K562 (cell line): ENCODE results near the gene SIRPA. TPM values are rescaled to one million over a fixed set of nuclear protein-coding genes. Genes with fewer than 3 reads are reported as not detected.

Source experiments
- ATAC-seq: fragments of 200-7000 bp; cut with Tn5 transposase; 3 replicates; pipeline ENCODE4 v1.9.1; 2020; ENCODE audit warnings: moderate library complexity
- BruUV-seq: library from RNA; stranded (reverse); fragments of 400-500 nt; replicated peaks from 2 replicates; lab custom pipeline; 2021; lab: Mats Ljungman, UMichigan
- CTCF ChIA-PET: fragments of 300-600 bp; formaldehyde crosslinking; extraction: SDS; loops from one replicate; lab custom pipeline; 2021; ENCODE audit warnings: low intra/inter-chr PET ratio; lab: Yijun Ruan, JAX
- POLR2A ChIA-PET: fragments of 300-600, 350-650 bp; sonication (Branson Sonifier 250); formaldehyde crosslinking; extraction: SDS; loops from one replicate; lab custom pipeline; 2021; ENCODE audit warnings: antibody characterized with exemption, inconsistent platforms; lab: Yijun Ruan, JAX
- DNase-seq, 4 experiments: peaks; one replicate each; pipeline versions ENCODE4 v3.0.0 to v3.0.0-alpha.2; 2011 to 2018; ENCODE audit warnings: low spot score in 3 of 4, mixed read lengths in 3 of 4; ENCODE audit errors: extremely low read depth in 1 of 4
- FAIRE-seq: peaks from 2 replicates; lab custom pipeline; 2011; peaks lifted over from hg19 to GRCh38; lab: Jason Lieb, UNC
- H2AFZ ChIP-seq: 2 replicates; pipeline ENCODE4 v1.6.0; 2011; ENCODE audit warnings: low read depth, low read length, control low read depth, inconsistent platforms
- H3K27ac ChIP-seq: fragments of 200-600 bp; 3 replicates; pipeline ENCODE4 v1.8.0; 2011; ENCODE audit warnings: low read depth, mild to moderate bottlenecking, control low read depth, inconsistent platforms, low read length, moderate library complexity, mixed read lengths; ENCODE audit errors: extremely low read depth
- H3K27me3 ChIP-seq, 2 experiments: fragments of 300-600 bp in 1 of 2; 2 replicates in 1 of 2; 3 replicates in 1 of 2; pipeline versions ENCODE4 v1.6.0 to v1.8.0; 2011; ENCODE audit warnings: inconsistent platforms in 2 of 2, low read length in 2 of 2, mild to moderate bottlenecking in 1 of 2, mixed read lengths in 1 of 2, moderate library complexity in 1 of 2; ENCODE audit not compliant: control insufficient read depth in 2 of 2, insufficient read depth in 2 of 2
- H3K36me3 ChIP-seq: fragments of 300-600 bp; 3 replicates; pipeline ENCODE4 v1.8.0; 2011; ENCODE audit warnings: mild to moderate bottlenecking, low read length, inconsistent platforms; ENCODE audit not compliant: control insufficient read depth, insufficient read depth
- H3K4me1 ChIP-seq, 2 experiments: fragments of 200-600 bp in 1 of 2; replicated peaks in 1 of 2; 2 replicates in 1 of 2; 3 replicates in 1 of 2; pipeline versions ENCODE4 v1.5.1 to v1.8.0; 2011; ENCODE audit warnings: inconsistent platforms in 2 of 2, low read length in 2 of 2, mild to moderate bottlenecking in 1 of 2, mixed read lengths in 1 of 2, moderate library complexity in 1 of 2; ENCODE audit not compliant: control insufficient read depth in 2 of 2, insufficient read depth in 2 of 2
- H3K4me2 ChIP-seq: 2 replicates; pipeline ENCODE4 v1.6.1; 2011; ENCODE audit warnings: low read length, control low read depth, inconsistent platforms, mixed read lengths; ENCODE audit not compliant: insufficient read depth
- H3K4me3 ChIP-seq: fragments of 200-600 bp; sonication (generic), shearing (Covaris generic); 2 replicates; pipeline ENCODE4 v1.5.1; 2016; ENCODE audit warnings: control low read depth, inconsistent platforms
- H3K79me2 ChIP-seq: fragments of 200-600 bp; 3 replicates; pipeline ENCODE4 v1.8.0; 2011; ENCODE audit warnings: low read length, inconsistent platforms; ENCODE audit not compliant: control insufficient read depth, insufficient read depth
- H3K9ac ChIP-seq, 2 experiments: 2 replicates each; pipeline versions ENCODE4 v1.6.0 to v1.6.1; 2011; ENCODE audit warnings: low read depth in 2 of 2, low read length in 2 of 2, control low read depth in 1 of 2, inconsistent platforms in 1 of 2, mild to moderate bottlenecking in 1 of 2, mixed read lengths in 1 of 2; ENCODE audit not compliant: insufficient read depth in 1 of 2
- H3K9me1 ChIP-seq: one replicate; pipeline ENCODE4 v1.6.0; 2011; ENCODE audit warnings: inconsistent platforms, mild to moderate bottlenecking, low read length, moderate library complexity; ENCODE audit not compliant: control insufficient read depth, insufficient read depth
- H3K9me3 ChIP-seq: replicated peaks from 2 replicates; pipeline ENCODE4 v1.5.1; 2011; ENCODE audit warnings: low read depth, low read length, inconsistent platforms; ENCODE audit not compliant: control insufficient read depth, insufficient read depth
- H4K20me1 ChIP-seq: replicated peaks from 2 replicates; pipeline ENCODE4 v1.6.1; 2011; ENCODE audit warnings: low read length, inconsistent platforms, mixed read lengths; ENCODE audit not compliant: control insufficient read depth, insufficient read depth
- GABPB1 ChIP-seq: sonication (generic); formaldehyde crosslinking; IDR thresholded peaks from 2 replicates; pipeline ENCODE4 v1.8.0; 2022; ENCODE audit warnings: mild to moderate bottlenecking, missing genetic modification reagents
- HOMEZ ChIP-seq: fragments of 250-450 bp; sonication (Bioruptor Pico); IDR thresholded peaks from 2 replicates; pipeline ENCODE4 v1.4.0; 2020; ENCODE audit warnings: mild to moderate bottlenecking, moderate library complexity
- RBFOX2 ChIP-seq: fragments of 200-400 bp; formaldehyde crosslinking; IDR thresholded peaks from 2 replicates; pipeline ENCODE4 v1.6.1; 2017; ENCODE audit warnings: low read depth, mild to moderate bottlenecking, low read length, moderate library complexity
- ZNF551 ChIP-seq: fragments of 250-450 bp; sonication (Bioruptor Pico); IDR thresholded peaks from 2 replicates; pipeline ENCODE4 v1.5.0; 2021; ENCODE audit warnings: mild to moderate bottlenecking, moderate library complexity
- WGBS: fragments of 100-300 bp; shearing (Covaris generic); methylation state at CpG from one replicate; pipeline ENCODE4 v1.1.6; 2016; ENCODE audit warnings: low coverage, mixed read lengths; ENCODE audit not compliant: insufficient coverage; ENCODE audit errors: missing lambda C conversion rate; 5-methylcytosine and 5-hydroxymethylcytosine counted together
- in situ Hi-C: fragments of 300-500 bp; cut with MboI; formaldehyde crosslinking; loops from 4 replicates; pipeline ENCODE4 v1.15.0; 2018; ENCODE audit warnings: inconsistent platforms, mixed read lengths
- intact Hi-C: fragments of 100-400 bp; cut with micrococcal nuclease; formaldehyde crosslinking; loops from 2 replicates; pipeline ENCODE4 v1.14.2; 2022
- polyA plus RNA-seq, 8 experiments: library from polyadenylated mRNA; depleted of rRNA in 4 of 8; stranded (reverse) in 5 of 8; unstranded in 3 of 8; fragments of >200 nt; fragmentation: Nextera tagmentation in 2 of 8; fragmentation: Illumina TruSeq in 1 of 8; extraction: Ambion mirVana in 2 of 8; extraction: Trizol in 1 of 8; gene quantifications; 2 replicates each; pipeline versions ENCODE4 v1.2.1 to v1.2.3, GENCODE V29; 2011 to 2014; ENCODE audit warnings: inconsistent platforms in 1 of 8, missing spikeins in 1 of 8
- total RNA-seq, 7 experiments: library from RNA; depleted of rRNA in 6 of 7; stranded (reverse); fragments of >200 nt in 6 of 7; fragmentation: Illumina TruSeq in 2 of 7; extraction: Trizol in 2 of 7; gene quantifications; 2 replicates each; pipeline versions ENCODE4 v1.2.1 to v1.2.3, GENCODE V29; 2011 to 2021; ENCODE audit warnings: low replicate concordance in 1 of 7
- TF ChIP-seq, protein P1 (sequence below): fragments of 250-450 bp; sonication (Bioruptor Pico); IDR thresholded peaks from 2 replicates; pipeline ENCODE4 v1.5.0; 2020; ENCODE audit warnings: mild to moderate bottlenecking

Gene SIRPA
- total and polyA plus RNA-seq, 9 of the 15 experiments (the other 6 are each of a cell fraction or from before 2014, with no cell fraction given): 0.01 to 0.40 (median 0.11) TPM; not detected in 2

GRCh38 chr20:1875762-1876161, 19.4 kb upstream of the SIRPA start:
- in situ Hi-C loops (no loop called here), intact Hi-C loops (no loop called here)
- no TSS peak for BruUV-seq
- ATAC-seq (no peak), DNase-seq (no peak), FAIRE-seq (no peak)
- H3K4me1 ChIP-seq: no peaks in the 10 kb centered on the region
- H3K79me2 ChIP-seq: no peaks in the 10 kb centered on the region
- H2AFZ ChIP-seq: no peak overlapping the region
- H3K4me3 ChIP-seq: no peak overlapping the region
- H4K20me1 ChIP-seq: no peaks in the 10 kb centered on the region
- H3K9ac ChIP-seq: no peak overlapping the region
- H3K9me3 ChIP-seq: no peaks in the 10 kb centered on the region
- no peak overlapping the region for H3K4me2 ChIP-seq
- H3K9me1 ChIP-seq: no peaks in the 10 kb centered on the region
- H3K36me3 ChIP-seq: no peaks in the 10 kb centered on the region
- TF ChIP-seq RBFOX2: no peak
- TF ChIP-seq HOMEZ (CRISPR knock-in tag): no peak
- no peak for TF ChIP-seq ZNF551 (CRISPR knock-in tag)
- TF ChIP-seq GABPB1: no peak
- TF ChIP-seq, protein P1, sequence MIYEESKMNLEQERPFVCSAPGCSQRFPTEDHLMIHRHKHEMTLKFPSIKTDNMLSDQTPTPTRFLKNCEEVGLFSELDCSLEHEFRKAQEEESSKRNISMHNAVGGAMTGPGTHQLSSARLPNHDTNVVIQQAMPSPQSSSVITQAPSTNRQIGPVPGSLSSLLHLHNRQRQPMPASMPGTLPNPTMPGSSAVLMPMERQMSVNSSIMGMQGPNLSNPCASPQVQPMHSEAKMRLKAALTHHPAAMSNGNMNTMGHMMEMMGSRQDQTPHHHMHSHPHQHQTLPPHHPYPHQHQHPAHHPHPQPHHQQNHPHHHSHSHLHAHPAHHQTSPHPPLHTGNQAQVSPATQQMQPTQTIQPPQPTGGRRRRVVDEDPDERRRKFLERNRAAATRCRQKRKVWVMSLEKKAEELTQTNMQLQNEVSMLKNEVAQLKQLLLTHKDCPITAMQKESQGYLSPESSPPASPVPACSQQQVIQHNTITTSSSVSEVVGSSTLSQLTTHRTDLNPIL (CRISPR knock-in tag): no peak
- CTCF ChIA-PET: no interaction called here
- POLR2A ChIA-PET: no interaction called here
- 11% methylated on average over 6 of the region's 7 CpGs for WGBS
- peaks cover 0 to under 1% of the 10 kb centered on the region in 2 experiments; a peak in 2 of 5 replicates for H3K27me3 ChIP-seq
- H3K27ac ChIP-seq: no peak overlapping the region
